GM21619 (cell line): Measurements from ENCODE around the gene DEFB114.
A peak's percentile ranks its signal among the peaks of the same experiment; 100 is the strongest.
"Not testable (repeated sequence)": the region's sequence is repeated elsewhere in the genome, so short reads cannot be mapped to it uniquely, and the experiment has no call there.

Experiments
- ATAC-seq: cut with Tn5 transposase; IDR thresholded peaks from one replicate; pipeline ENCODE4 v1.9.1; 2021; ENCODE audit not compliant: unreplicated experiment

DEFB114 gene, protein sequence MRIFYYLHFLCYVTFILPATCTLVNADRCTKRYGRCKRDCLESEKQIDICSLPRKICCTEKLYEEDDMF

DNA sequence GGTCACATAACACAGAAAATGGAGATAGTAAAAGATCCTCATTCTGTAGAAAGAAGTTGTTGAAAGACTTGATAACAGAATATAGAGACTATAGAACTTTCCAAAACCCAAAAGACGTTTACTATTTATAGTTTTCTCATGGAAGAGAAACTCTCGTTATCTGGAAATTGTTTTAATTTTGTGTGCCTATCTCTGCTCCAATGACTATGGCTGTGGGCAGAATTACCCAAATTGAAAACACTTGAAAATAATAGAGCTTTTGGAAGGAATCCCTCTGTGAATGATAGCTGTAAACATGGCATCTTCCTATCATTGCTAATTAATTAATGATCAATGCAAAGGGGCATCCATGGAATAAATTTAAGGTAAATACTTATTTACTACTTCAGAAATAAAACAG lies at the start of gene DEFB114:
TSS of gene DEFB114 (minus strand) at position 101 of the 400 bp plus-strand sequence. CDS start at position 42, 59 bp downstream.
- no peak for ATAC-seq

DNA sequence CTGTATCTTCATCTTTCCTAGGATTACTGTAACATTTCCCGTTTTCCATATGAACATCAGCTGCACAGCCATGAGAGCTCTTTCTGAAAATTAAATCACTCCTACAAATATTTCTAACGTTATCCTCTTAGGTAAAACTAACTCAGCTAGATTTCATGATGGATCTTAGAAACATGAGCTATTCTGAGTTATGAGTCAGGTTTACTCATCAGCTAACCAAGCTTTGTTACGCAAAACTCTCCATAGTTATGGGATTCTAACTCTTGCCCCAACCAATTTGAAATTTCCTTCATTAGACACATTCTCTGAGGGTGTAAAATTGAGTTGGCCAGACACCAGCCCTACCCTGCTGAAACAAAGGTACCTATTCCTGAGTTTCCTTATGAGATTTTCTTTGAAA lies 43.9 kb upstream of the DEFB114 start:
- no peak for ATAC-seq

DNA sequence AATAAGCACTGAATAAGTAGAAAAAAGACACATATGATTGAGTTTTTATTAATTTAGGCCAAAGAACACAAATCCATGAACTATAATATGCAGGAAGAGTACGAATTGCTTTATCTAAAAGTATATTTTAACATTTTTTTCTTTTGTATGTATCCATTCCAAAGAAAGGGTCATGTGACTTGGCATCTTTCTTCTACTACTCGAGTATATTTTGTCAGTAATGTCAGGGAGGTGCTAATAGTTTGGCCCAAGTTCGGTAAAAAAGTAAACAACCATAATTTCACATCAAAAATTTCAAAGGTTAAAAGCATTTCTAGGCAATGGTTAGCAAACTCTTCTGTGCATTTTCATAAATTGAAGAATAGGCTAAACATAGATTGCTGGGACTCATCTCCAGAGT lies 39.2 kb upstream of the DEFB114 start:
- ATAC-seq, result no peak

DNA sequence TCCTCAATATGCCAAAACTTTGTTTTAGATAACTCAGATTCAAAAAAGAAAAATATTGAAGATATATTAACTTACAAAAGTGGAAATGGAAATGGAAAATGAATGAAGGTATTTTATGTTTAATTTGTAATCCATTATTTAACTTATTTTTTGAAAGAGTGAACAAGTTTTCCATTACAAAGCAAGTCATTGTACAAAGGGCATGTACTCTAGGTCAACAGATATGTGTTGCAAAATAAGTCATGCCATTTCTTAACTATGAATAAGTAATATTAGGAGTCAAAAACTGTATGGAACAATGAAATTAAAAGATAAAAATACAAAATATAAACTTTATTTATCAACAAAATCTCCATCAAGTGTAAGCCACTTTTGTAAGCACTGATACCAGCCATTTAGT lies 31.3 kb upstream of the DEFB114 start:
- ATAC-seq, result no peak

DNA sequence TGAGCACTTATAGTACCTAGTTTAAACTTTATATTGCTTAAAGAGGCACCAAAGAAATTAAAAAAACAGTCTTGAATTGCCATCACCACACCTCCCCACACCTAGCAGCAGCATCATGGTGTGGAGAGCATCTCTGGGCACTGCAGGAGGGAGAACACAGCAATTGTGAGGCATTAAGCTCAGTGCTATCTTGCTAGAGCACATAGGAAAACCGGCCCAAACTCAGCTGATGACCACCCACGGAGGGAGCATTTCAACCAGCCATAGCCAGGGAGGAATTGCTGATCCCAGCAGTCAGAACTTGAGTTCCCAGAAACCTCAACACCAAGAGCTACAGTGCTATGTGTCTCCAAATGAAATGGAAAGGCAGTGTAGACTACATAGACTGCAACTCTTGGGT lies 24.9 kb upstream of the DEFB114 start:
- no peak for ATAC-seq

DNA sequence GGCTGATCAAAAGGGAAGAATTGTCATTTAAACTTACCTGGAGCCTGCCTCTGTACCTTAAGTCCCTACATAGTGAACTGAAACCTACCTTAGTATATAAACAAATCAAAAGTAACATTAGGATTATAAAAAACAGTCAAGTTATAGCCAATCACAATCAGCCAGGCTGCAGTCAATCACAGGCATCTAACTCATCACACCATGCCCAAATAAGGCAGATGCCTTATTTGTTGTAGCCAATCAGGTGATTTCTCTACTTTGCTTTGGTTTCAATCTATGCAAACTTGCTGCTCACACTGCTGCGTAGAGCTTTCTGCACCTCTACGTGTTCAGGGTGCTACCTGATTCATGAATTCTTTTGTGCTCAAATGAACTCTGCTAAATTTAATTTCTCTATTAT lies 23.8 kb upstream of the DEFB114 start:
- ATAC-seq, result no peak

DNA sequence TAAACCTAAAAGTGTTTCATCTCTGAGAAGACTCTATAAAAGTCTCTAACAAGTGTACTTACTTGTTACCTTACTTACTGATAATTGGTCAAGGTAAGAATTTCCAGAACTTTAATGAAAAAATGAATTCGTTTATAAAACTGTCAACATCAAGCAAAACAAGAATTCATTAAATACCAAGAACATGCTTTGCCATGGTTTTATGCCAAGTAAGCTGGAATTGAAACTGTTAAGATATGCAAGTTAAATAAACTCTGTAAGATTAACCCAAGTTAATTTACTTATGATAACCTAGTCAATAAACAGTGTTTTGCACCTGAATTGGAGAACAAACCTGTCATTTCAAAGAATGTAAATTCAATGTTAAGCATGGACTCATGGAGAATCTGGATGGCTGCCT lies 22.6 kb upstream of the DEFB114 start:
- ATAC-seq, result no peak

DNA sequence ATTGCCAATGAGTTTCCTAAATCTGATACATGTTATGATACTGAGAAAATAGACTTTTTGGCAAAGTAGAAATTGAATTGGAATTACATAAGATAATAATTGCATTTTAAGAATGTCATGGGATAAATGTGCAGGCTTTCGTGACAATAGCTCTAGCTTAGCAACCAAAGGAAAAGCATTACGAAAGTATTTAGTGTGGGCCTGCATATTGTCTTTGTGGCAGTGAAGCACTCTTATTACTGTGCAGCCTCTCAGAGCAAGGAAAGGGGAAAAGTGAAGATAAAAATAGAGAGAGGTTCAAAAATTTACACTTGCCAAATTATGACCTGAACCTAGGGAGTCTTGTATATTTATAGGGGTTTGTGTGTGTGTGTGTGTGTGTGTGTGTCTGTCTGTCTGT lies 18.1 kb upstream of the DEFB114 start:
- no peak for ATAC-seq

DNA sequence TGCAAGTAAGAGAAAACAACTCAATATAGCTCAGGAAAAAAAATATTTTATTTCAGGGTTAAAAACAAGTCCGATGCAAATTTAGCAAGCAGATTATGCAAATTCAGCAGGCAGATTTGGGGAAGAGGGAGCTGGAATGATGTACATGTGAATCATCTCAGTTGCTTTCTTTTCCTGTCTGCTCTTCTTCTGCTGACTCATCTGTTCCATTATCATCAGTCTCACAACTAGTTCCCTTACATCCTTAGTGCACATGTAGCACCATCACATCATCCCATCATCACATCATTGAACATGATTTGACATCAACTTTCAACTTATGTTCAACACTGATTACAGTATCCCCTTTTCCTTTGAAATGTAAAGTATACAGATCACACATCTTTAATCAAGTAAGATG lies 16.9 kb upstream of the DEFB114 start:
- peak; percentile 39 for ATAC-seq

DNA sequence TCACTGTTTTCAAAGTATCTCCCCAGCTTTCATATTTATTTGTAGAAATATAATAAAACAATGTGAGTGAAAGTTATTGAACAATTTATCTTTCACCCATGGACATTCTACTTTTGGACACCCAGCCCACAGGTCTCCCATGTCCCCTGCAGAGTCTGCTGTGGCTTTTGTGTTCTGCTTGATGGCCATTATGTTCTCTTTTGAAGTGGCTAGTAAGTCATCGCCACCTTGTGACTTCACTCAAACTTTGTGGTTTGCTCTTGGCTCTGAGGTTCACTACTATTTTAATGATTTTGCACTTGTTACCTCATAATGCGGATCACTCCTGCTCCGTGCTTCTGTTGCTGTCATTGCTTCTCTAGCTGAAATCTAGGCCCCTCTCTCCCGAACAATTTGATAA lies 15.6 kb upstream of the DEFB114 start:
- no peak for ATAC-seq

DNA sequence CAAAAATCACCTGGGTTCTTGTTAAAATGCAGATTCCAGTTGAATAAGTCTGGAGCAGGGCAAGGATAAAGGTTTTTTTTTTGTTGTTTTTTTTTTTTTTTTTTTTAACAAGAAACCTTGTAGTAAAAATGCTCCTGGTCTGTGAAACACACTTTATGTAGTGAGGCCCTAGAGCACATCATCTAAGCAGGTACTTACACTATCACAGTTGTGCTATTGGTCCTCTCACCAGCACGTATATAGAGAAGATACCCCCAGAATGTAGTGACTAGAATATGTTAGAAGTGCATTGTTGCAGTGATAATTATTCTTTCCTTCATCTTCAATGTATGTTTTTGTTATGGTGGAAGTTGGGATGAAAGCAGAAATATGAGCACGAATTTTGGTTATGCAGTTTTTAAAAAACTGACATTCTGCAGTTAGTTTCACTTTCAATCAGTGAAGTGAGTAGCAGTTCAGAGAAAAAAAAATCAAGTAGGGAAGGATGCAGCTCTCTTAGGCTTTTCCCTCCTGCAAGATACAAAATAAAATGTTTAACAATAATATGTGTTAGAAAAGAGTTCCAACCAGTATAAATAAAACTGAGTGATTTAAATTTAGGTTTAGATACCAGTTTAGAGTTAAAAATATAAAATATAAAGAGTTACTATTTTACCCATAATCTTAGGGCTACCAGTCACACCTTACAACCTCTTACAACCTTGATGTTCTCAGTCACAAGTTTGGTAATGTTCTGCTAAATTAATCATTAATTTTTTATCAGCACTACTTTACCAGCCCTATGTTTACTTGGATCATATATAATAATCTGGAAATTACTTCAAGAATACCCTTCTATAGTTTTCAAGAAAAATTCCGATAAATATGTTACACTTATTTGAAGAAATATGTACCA lies 14.6 kb upstream of the DEFB114 start:
- peak; percentile 49 for ATAC-seq

DNA sequence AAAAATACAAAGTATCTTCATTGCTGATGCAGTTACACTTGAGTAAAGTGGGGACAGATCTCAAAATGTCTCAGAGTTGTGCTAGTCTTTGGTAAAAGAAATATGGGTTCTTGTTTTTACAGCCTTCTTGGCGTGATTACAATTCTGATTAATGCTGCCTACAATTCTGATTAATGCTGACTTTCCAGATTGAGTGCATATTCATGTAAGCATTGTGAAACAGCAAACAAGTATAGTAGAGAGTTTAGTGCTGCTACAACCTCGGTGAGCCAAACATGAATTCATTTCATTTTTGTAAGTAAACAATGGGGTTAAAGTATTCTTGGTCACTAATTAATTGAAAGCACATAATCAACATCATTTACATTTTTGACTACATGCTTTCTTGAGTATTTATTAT lies 5.6 kb upstream of the DEFB114 start, which contains the start of gene DEFB113:
TSS of gene DEFB113 (minus strand) at position 21 of the 400 bp plus-strand sequence. CDS start at position 21, 0 bp downstream.
- no peak for ATAC-seq

DNA sequence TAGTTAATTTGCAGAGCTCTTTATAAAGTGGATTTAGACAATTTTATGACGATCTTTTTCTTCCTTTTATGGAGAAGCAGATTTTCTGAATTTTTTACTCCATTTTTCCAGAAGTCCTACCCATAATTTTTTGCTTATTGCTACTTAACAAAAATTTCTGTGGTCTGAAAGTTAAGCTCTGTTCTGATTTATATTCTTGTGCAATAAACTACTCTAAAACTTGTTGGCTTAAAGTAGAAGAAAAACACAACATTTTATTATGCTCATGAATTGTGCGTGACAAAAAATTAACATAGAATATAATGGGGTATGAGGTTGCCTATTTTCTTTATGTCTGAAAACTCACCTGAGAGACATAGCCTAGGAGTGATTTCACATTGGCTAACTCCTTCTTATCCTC lies 2.9 kb upstream of the DEFB114 start:
- no peak for ATAC-seq

DNA sequence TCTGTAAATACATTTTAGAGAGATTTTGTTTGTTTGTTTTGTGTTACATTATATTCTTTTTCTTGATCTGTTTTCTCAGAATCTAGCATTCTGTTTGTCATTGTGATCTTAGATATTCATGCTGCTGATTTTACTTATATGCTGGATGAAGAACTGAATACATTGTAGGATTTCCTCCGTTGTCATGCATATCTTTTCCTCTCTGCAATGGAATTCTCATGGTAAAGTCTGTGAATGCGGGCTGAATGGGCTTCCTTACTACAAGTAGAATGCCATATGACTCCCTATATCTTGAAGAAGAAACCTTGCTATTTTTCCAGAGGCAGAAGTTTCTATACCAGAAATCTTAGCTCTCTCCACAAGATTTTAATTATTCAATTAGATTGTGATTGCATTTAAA lies 2.4 kb upstream of the DEFB114 start:
- no peak for ATAC-seq

DNA sequence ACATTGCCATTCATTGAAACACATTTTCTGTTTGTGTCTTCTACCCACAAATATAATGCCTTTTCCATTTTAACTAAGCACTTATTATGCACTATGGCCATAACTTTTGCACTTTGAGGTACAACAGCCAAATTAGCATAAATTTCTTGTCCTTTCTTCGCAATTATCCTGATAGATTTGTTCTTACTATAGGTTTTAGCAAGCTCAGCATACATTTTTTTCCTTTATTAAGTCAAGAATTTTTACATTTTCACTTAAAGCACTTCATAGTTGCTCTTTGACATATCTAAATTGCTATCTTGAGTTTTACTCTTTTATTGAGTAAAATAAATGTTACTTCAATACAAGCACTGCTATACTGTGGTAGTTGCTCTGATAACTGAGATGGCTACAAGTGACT lies 5.8 kb downstream of the DEFB114 start:
- no peak for ATAC-seq

DNA sequence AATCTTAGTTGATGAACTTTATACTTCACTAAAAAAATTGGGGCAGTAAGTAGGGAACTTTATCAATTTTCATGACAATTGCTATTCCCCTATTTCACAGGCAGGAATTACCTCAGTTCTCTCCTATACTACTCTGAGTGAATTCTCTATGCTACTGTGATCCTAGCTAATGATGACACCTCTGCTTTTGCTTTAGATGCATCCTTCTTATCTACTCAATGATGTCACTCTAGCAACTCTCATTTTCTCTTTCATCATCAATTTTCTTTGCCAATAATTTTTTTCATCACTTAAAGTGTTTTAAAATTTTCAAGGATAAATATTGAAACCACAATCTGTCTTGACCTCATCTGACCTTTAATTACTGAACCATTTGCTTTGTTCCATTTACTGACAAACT lies 8.1 kb downstream of the DEFB114 start:
- no peak for ATAC-seq

DNA sequence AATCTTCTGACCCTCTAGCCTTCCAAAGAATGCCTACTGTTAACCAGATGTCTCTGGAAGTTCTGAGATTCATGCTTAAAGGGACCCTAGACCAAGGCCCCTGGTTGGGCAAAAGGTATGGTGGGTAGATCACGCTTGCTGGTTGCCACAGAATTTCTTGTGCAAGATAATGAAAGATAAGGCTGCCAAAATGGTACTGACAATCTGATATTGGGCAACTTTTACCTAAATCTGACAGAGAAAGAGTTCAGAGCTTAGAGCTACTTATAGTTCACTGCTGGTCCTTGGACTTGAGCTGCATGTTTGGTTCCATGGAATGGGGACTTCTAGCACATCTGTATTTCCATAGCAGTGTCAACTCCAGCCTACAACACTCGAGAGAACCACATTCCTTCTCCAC lies 12.0 kb downstream of the DEFB114 start:
- no peak for ATAC-seq

DNA sequence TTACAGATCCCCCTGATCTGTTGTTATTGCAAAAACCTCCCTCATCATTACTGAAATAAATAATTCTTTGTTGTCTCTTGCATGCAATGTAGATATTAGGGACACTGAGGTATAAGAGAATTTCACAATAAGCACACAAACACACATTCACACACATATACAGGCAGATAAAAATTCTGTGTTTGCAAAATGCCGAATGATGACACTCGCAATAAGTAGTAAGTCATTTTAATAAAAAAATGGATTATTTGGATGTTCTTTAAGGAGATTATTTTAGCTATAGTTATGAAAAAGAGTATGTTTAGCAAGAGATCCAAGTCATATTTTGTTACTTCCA lies 13.6 kb downstream of the DEFB114 start:
- no peak for ATAC-seq

DNA sequence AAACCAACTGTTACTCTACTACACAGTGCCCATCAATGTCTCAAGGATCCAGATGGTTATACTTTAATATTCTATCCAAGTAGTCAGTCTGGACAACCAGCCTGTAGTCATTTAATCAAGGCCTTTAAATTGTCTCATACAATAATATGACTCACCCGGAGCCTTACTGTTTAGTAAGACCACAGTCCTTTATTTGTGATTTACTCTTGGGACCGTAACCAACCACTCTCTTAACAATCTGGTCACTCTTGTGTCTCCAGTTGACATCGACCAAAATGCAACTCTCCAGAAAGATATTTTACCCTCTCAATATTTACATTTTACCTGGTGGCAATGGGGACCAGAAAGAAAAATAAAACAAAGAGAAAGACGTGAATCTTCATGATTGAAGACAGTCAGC lies 14.9 kb downstream of the DEFB114 start:
- no peak for ATAC-seq

DNA sequence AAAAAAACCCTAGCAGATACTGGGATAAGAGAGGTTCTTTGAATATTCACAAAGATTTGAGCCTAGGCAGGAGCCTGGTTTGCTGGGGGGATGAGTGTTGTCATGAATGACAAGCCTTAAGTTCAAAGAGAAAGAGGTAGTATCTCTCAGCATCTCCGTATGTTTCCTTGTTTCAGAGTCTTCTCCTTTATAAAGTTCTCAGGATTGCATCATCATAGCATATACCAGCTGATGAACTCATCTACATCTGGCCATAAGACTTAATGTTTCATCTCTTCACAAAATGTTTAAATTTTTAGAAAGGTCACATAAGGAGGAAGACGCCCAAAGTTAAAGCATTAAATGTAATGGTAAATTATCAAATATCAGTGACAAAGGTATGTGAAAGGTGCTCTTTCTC lies 17.1 kb downstream of the DEFB114 start:
- no peak for ATAC-seq

DNA sequence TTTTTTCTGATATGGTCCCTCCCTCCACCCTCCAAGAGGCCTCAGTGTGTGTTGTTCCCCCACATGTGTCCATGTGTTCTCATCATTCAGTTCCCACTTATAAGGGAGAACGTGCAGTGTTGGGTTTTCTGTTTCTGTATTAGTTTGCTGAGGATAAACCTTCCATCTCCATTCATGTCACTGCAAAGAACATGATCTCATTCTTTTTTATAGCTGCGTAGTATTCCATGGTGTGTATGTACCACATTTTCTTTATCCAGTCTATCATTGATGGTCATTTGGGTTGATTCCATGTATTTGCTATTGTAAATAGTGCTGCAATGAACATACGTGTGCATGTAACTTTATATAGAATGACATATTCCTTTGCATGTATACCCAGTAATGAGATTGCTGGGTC lies 19.9 kb downstream of the DEFB114 start:
- ATAC-seq, result not testable (repeated sequence)

DNA sequence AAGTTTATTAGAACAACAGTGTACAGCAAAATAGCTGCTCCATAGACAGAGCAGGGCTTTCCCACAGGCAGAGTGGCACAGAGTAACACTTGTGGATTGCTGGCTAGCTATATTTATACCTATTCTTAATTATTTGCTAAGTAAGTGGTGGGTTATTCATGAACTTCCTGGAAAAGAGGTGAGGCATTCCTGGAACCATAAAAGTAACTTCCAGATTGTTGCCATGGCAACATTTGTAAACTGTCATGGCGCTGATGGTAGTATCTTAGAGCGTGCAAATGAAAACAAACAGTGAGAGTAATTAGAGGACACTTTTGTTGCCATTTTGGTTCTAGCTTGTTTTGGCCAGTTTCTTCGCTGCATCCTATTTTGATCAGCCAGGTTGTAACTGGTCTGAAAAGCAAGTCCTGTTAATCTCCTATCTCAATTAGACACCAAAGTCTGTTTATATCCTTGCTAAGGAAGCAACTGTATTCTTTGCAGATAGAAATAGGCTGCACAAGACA lies 23.9 kb downstream of the DEFB114 start:
- no peak for ATAC-seq

DNA sequence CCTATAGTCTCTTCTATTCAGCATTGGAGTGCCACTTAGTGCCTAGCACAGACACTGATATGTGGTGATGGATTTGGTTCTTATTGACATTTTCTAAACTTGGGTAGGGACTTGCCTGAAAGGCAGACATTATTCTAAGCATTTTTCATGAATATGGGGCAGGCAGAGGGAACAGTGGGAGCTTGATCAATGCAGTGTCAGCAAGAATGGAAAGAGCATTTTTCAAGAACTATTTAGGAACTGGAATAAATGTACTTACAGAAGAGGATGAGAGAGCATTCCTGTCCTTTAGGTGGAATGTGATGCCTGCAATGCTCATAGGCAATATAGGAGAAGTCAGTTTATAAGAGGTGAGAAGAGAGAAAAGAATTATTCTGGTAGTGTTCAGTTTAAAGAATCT lies 26.2 kb downstream of the DEFB114 start:
- no peak for ATAC-seq
